ENCODE results near the gene ATXN1.
"Not testable (repeated sequence)": the region's sequence is repeated elsewhere in the genome, so short reads cannot be mapped to it uniquely, and the experiment has no call there.

ATXN1 gene

DNA sequence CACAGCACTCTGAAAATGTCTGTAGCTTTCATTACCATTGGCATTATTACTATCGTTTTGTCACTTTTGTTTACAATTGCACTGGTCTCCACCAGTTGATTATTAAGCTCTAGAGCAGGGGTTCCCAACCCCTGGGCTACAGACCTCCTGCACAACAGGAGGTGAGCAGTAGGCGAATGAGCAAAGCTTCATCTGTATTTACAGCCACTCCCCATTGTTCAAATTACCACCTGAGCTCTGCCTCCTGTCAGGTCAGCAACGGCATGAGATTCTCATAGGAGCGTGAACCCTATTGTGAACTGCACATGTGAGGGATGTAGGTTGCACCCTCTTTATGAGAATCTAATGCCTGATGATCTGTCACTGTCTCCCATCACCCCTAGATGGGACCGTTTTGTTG lies 126.4 kb downstream of the ATXN1 start:
- Histone ChIP-seq H3K36me3 (ENCODE audit: control insufficient read depth, insufficient read depth, low read length) (no peaks in the 10 kb centered on the region), H3K4me3 (replicated peaks; ENCODE audit: low read depth, low read length) (no peak overlapping the region), H3K27me3 (replicated peaks; ENCODE audit: control insufficient read depth, insufficient read depth, low read length) (no peaks in the 10 kb centered on the region)
- DNase-seq (ENCODE audit: extremely low read depth, insufficient read length) = no peak
- no peak for TF ChIP-seq CTCF (IDR thresholded peaks at IDR 0.05; ENCODE audit: insufficient read depth, low read length, poor library complexity, severe bottlenecking)

DNA sequence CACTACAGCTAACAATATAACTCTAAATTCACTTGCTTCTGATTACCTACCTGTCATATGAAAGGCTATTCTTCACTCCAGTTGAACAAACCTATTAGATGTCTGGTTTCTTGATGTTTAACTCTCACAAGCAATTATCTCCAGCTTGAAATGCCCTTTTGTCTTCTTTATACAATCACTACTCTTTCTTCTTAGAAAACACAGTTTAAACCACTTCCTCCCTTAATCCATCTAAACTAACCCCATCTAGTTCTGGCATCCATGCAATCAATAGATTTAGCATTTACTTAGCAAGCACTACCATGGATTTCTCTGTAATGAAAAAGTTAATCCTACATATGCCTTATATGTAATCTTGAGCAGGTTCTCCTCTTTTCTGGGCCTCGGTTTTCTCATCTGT lies 127.3 kb downstream of the ATXN1 start:
- H3K4me3 ChIP-seq (replicated peaks; ENCODE audit: low read depth, low read length) = no peak overlapping the region
- no peak for TF ChIP-seq CTCF (IDR thresholded peaks at IDR 0.05; ENCODE audit: insufficient read depth, low read length, poor library complexity, severe bottlenecking)
- no peaks in the 10 kb centered on the region for H3K36me3 ChIP-seq (ENCODE audit: control insufficient read depth, insufficient read depth, low read length)
- H3K27me3 ChIP-seq (replicated peaks; ENCODE audit: control insufficient read depth, insufficient read depth, low read length) = no peaks in the 10 kb centered on the region
- DNase-seq (ENCODE audit: extremely low read depth, insufficient read length) = no peak

GRCh38 chr6:16633465-16633864 lies 127.8 kb downstream of the ATXN1 start:
- H3K36me3 ChIP-seq (ENCODE audit: control insufficient read depth, insufficient read depth, low read length) = no peaks in the 10 kb centered on the region
- H3K4me3 ChIP-seq (replicated peaks; ENCODE audit: low read depth, low read length) = no peak overlapping the region
- DNase-seq (ENCODE audit: extremely low read depth, insufficient read length) = no peak
- TF ChIP-seq CTCF (IDR thresholded peaks at IDR 0.05; ENCODE audit: insufficient read depth, low read length, poor library complexity, severe bottlenecking) = no peak
- no peaks in the 10 kb centered on the region for H3K27me3 ChIP-seq (replicated peaks; ENCODE audit: control insufficient read depth, insufficient read depth, low read length)

- H3K36me3 ChIP-seq (ENCODE audit: control insufficient read depth, insufficient read depth, low read length) = no peaks in the 10 kb centered on the region; the same call in 1 of the 2 replicates
- TF ChIP-seq CTCF (IDR thresholded peaks at IDR 0.05; ENCODE audit: insufficient read depth, low read length, poor library complexity, severe bottlenecking) = no peak
- DNase-seq (ENCODE audit: extremely low read depth, insufficient read length) = no peak
- H3K27me3 ChIP-seq (replicated peaks; ENCODE audit: control insufficient read depth, insufficient read depth, low read length) = no peaks in the 10 kb centered on the region
- H3K4me3 ChIP-seq (replicated peaks; ENCODE audit: low read depth, low read length) = no peak overlapping the region
Observed at GRCh38 chr6:16632101-16632500, 129.2 kb downstream of the ATXN1 start.

- Histone ChIP-seq H3K36me3 (ENCODE audit: control insufficient read depth, insufficient read depth, low read length) (no peaks in the 10 kb centered on the region; the same call in 1 of the 2 replicates), H3K27me3 (replicated peaks; ENCODE audit: control insufficient read depth, insufficient read depth, low read length) (no peaks in the 10 kb centered on the region), H3K4me3 (replicated peaks; ENCODE audit: low read depth, low read length) (no peak overlapping the region)
- DNase-seq (ENCODE audit: extremely low read depth, insufficient read length) = no peak
- TF ChIP-seq CTCF (IDR thresholded peaks at IDR 0.05; ENCODE audit: insufficient read depth, low read length, poor library complexity, severe bottlenecking) = no peak
Observed at GRCh38 chr6:16630026-16630643, 131.1 kb downstream of the ATXN1 start.

DNA sequence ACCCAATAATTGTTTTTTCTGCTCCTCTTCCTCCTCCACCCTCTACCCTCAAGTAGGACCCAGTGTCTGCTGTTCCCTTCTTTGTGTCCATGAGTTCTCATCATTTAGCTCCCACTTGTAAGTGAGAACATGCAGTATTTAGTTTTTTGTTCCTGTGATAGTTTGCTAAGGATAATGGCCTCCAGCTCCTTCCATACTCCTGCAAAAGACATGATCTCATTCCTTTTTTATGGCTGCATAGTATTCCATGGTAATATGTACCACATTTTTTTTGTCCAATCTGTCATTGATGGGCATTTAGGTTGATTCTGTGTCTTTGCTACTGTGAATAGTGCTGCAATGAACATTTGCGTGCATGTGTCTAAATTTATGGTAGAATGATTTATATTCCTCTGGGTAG lies 132.7 kb downstream of the ATXN1 start:
- not testable (repeated sequence) for H3K36me3 ChIP-seq (ENCODE audit: control insufficient read depth, insufficient read depth, low read length); H3K4me3 ChIP-seq (replicated peaks; ENCODE audit: low read depth, low read length)

More for the DNA sequence above, 132.7 kb downstream of the ATXN1 start:
- not testable (repeated sequence) for DNase-seq (ENCODE audit: extremely low read depth, insufficient read length); H3K27me3 ChIP-seq (replicated peaks; ENCODE audit: control insufficient read depth, insufficient read depth, low read length)
